Measurements from ENCODE around the gene SAP30L.

Gene SAP30L

DNA sequence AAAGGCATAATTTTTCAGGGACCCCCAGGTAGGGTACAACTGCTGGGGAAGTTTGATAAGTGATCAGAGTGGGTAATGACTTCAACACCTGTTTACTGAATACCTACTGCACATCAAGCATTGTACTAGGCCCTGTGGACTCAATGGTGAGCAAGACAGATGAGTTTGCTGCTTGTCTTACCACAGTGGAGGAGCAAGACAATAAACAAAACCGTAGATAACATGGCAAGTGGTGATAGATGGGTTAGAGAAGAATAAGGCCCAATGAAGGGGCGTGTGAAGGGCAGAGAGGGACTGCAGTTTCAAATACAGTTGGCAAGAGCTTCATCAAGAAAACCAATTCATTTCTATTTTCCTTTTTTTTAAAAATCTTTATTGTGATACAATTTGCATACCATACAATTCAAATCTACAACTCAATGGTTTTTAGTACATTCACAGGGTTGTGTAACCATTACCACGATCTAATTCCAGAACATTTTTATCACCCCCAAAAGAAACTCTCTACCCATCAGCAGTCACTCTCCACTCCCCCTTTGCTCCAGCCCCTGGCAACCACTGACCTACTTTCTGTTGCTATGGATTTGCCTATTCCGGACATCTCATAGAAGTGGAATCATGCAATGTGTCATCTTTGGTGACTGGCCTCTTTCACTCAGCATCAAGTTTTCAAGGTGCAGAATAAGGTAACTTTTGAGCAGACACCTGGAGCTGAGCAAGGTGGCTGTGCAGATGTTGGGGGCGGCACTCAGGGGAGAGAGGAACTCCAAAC lies 64.2 kb downstream of the SAP30L start:
- no peak for DNase-seq (ENCODE audit: low read depth)
- no peak overlapping the region for H3K4me3 ChIP-seq (ENCODE audit: control insufficient read depth, low read depth, low read length)
- TF ChIP-seq, protein P1, sequence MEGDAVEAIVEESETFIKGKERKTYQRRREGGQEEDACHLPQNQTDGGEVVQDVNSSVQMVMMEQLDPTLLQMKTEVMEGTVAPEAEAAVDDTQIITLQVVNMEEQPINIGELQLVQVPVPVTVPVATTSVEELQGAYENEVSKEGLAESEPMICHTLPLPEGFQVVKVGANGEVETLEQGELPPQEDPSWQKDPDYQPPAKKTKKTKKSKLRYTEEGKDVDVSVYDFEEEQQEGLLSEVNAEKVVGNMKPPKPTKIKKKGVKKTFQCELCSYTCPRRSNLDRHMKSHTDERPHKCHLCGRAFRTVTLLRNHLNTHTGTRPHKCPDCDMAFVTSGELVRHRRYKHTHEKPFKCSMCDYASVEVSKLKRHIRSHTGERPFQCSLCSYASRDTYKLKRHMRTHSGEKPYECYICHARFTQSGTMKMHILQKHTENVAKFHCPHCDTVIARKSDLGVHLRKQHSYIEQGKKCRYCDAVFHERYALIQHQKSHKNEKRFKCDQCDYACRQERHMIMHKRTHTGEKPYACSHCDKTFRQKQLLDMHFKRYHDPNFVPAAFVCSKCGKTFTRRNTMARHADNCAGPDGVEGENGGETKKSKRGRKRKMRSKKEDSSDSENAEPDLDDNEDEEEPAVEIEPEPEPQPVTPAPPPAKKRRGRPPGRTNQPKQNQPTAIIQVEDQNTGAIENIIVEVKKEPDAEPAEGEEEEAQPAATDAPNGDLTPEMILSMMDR (conservative IDR thresholded peaks at IDR 0.05; ENCODE audit: control insufficient read depth, insufficient read depth, low read depth, low read length) = no peak

All from fibroblast of mammary gland (primary cell).